GM12878 (cell line): ENCODE measurements around the gene SOAT2. TPM values are rescaled to one million over a fixed set of nuclear protein-coding genes. Genes with fewer than 3 reads are reported as not detected.

Experiments
- ATF2 ChIP-seq: IDR thresholded peaks from 2 replicates; pipeline ENCODE4 v1.6.1; 2012; ENCODE audit warnings: low read length, inconsistent platforms
- BCL11A ChIP-seq: IDR thresholded peaks from 2 replicates; pipeline ENCODE4 v1.6.1; 2011; ENCODE audit warnings: low read depth, low read length
- CHD2 ChIP-seq: IDR thresholded peaks from 2 replicates; pipeline ENCODE4 v1.6.1; 2011; ENCODE audit warnings: low read depth, low read length, improper control_type of control experiment, borderline replicate concordance
- ELK1 ChIP-seq: IDR thresholded peaks from 2 replicates; pipeline ENCODE4 v1.6.1; 2012; ENCODE audit warnings: low read depth, low read length, improper control_type of control experiment
- EP300 ChIP-seq, 2 experiments: fragments of 150-350 bp in 1 of 2; IDR thresholded peaks; 2 replicates each; pipeline ENCODE4 v1.6.1; 2011 to 2012; ENCODE audit warnings: low read depth in 2 of 2, low read length in 2 of 2, borderline replicate concordance in 1 of 2, improper control_type of control experiment in 1 of 2, inconsistent platforms in 1 of 2; ENCODE audit not compliant: control insufficient read depth in 1 of 2
- EZH2 ChIP-seq: IDR thresholded peaks from 2 replicates; pipeline ENCODE4 v1.6.1; 2012; ENCODE audit warnings: low read depth, mild to moderate bottlenecking, control low read depth, inconsistent platforms, low read length, borderline replicate concordance; ENCODE audit not compliant: control insufficient read depth
- FOXM1 ChIP-seq: IDR thresholded peaks from 2 replicates; pipeline ENCODE4 v1.6.1; 2012; ENCODE audit warnings: low read depth, mild to moderate bottlenecking, inconsistent platforms, low read length, moderate library complexity
- HDAC6 ChIP-seq: fragments of 200-600 bp; sonication (generic); IDR thresholded peaks from one replicate; pipeline ENCODE4 v1.8.0; 2017; ENCODE audit warnings: antibody characterized with exemption; ENCODE audit not compliant: unreplicated experiment
- JUND ChIP-seq: IDR thresholded peaks from 2 replicates; pipeline ENCODE4 v1.6.1; 2012; ENCODE audit warnings: low read depth, mild to moderate bottlenecking, low read length, improper control_type of control experiment, moderate library complexity
- NKRF ChIP-seq: fragments of 450-650 bp; conservative IDR thresholded peaks from 2 replicates; pipeline ENCODE4 v1.6.1; 2017; ENCODE audit warnings: mild to moderate bottlenecking, moderate library complexity
- NR2F1 ChIP-seq: fragments of 450-650 bp; conservative IDR thresholded peaks from 2 replicates; pipeline ENCODE4 v1.6.1; 2017; ENCODE audit warnings: mild to moderate bottlenecking
- PAX8 ChIP-seq: fragments of 450-650 bp; IDR thresholded peaks from 2 replicates; pipeline ENCODE4 v1.6.1; 2017; ENCODE audit warnings: mild to moderate bottlenecking, moderate library complexity
- RCOR1 ChIP-seq: conservative IDR thresholded peaks from 2 replicates; pipeline ENCODE4 v1.6.1; 2012; ENCODE audit warnings: low read depth, low read length, improper control_type of control experiment
- TBL1XR1 ChIP-seq: IDR thresholded peaks from 2 replicates; pipeline ENCODE4 v1.6.1; 2012; ENCODE audit warnings: low read depth, low read length, improper control_type of control experiment
- ZBTB4 ChIP-seq: fragments of 450-650 bp; formaldehyde crosslinking; IDR thresholded peaks from 2 replicates; pipeline ENCODE4 v1.4.0; 2022; ENCODE audit warnings: mild to moderate bottlenecking, moderate library complexity
- ZNF384 ChIP-seq: IDR thresholded peaks from 2 replicates; pipeline ENCODE4 v1.6.1; 2012; ENCODE audit warnings: low read depth, mild to moderate bottlenecking, low read length, improper control_type of control experiment, borderline replicate concordance
- ZNF622 ChIP-seq: fragments of 450-650 bp; IDR thresholded peaks from 2 replicates; pipeline ENCODE4 v1.6.1; 2017; ENCODE audit warnings: mild to moderate bottlenecking, inconsistent platforms
- ZNF687 ChIP-seq: fragments of 450-650 bp; IDR thresholded peaks from 2 replicates; pipeline ENCODE4 v1.6.1; 2017; ENCODE audit warnings: mild to moderate bottlenecking, moderate library complexity
- polyA plus RNA-seq, 11 experiments: library from polyadenylated mRNA; depleted of rRNA in 4 of 11; unstranded in 6 of 11; stranded (reverse) in 5 of 11; fragments of >200 nt; fragmentation: Nextera tagmentation in 4 of 11; fragmentation: Illumina TruSeq in 1 of 11; extraction: Ambion mirVana in 4 of 11; extraction: Trizol in 1 of 11; gene quantifications; 1 replicate in 1 of 11; 2 replicates in 10 of 11; pipeline versions ENCODE4 v1.2.1 to v1.2.3, GENCODE V29; 2011 to 2016; ENCODE audit warnings: inconsistent platforms in 2 of 11, missing spikeins in 2 of 11, low read depth in 1 of 11
- total RNA-seq, 4 experiments: library from RNA; depleted of rRNA in 3 of 4; stranded (reverse); fragments of >200 nt in 3 of 4; fragmentation: Illumina TruSeq in 1 of 4; extraction: Trizol in 1 of 4; gene quantifications; 2 replicates each; pipeline versions ENCODE4 v1.2.1 to v1.2.3, GENCODE V29; 2013 to 2021

The SOAT2 gene
- total and polyA plus RNA-seq, 10 of the 15 experiments (the other 5 are each of a cell fraction or from before 2014, with no cell fraction given): 0.08 to 1.7 (median 0.69) TPM

- no peak for TF ChIP-seq NKRF
- TF ChIP-seq CHD2: 0 out of 2 replicates have a peak, but pooled peaks have one; percentile 13
- TF ChIP-seq ZNF687: no peak
- TF ChIP-seq TBL1XR1: no peak
- TF ChIP-seq ZNF384: 0 out of 2 replicates have a peak, but pooled peaks have one; percentile 16
- no peak for TF ChIP-seq NR2F1
- no peak for TF ChIP-seq EP300 (IDR thresholded peaks at IDR 0.05; ENCODE audit: borderline replicate concordance in 1 of 2, control insufficient read depth in 1 of 2, low read depth in 2 of 2, low read length in 2 of 2)
- TF ChIP-seq HDAC6: no peak
- TF ChIP-seq RCOR1: no peak
- TF ChIP-seq FOXM1: no peak
- TF ChIP-seq JUND: no peak
- TF ChIP-seq ATF2: no peak
- no peak for TF ChIP-seq PAX8
- no peak for TF ChIP-seq ZNF622
- no peak for TF ChIP-seq BCL11A
- no peak for TF ChIP-seq ELK1
- TF ChIP-seq ZBTB4 (CRISPR knock-in tag): no peak
- TF ChIP-seq EZH2: no peak
Observed at GRCh38 chr12:53159195-53159839, 56.0 kb downstream of the SOAT2 start (continued).
